Muscle layer of colon (tissue), 2 donors: ENCODE data around the gene PRUNE2.

Experiments
- H3K27ac ChIP-seq: one replicate; pipeline ENCODE4 v1.7.0; 2013; ENCODE audit warnings: low read depth, mild to moderate bottlenecking, low read length, moderate library complexity
- H3K27me3 ChIP-seq, 2 donors: one replicate each; pipeline ENCODE4 v1.7.0; 2013; ENCODE audit warnings: low read length in 2 of 2, mild to moderate bottlenecking in 2 of 2; ENCODE audit not compliant: insufficient read depth in 2 of 2, control insufficient read depth in 1 of 2
- H3K36me3 ChIP-seq: one replicate; pipeline ENCODE4 v1.7.0; 2013; ENCODE audit warnings: mild to moderate bottlenecking, low read length; ENCODE audit not compliant: insufficient read depth
- H3K4me1 ChIP-seq: one replicate; pipeline ENCODE4 v1.7.0; 2013; ENCODE audit warnings: mild to moderate bottlenecking, low read length; ENCODE audit not compliant: insufficient read depth
- H3K4me3 ChIP-seq, 2 donors: one replicate each; pipeline ENCODE4 v1.7.0; 2013; ENCODE audit warnings: low read length in 2 of 2, low read depth in 1 of 2, mild to moderate bottlenecking in 1 of 2, moderate library complexity in 1 of 2
- H3K9ac ChIP-seq: one replicate; pipeline ENCODE4 v1.7.0; 2013; ENCODE audit warnings: low read length
- H3K9me3 ChIP-seq: one replicate; pipeline ENCODE4 v1.7.0; 2013; ENCODE audit warnings: mild to moderate bottlenecking, low read length
- donor health status: abdominal sarcoma.
- donor health status: Adenocarcinoma of cecum.

The PRUNE2 gene

DNA sequence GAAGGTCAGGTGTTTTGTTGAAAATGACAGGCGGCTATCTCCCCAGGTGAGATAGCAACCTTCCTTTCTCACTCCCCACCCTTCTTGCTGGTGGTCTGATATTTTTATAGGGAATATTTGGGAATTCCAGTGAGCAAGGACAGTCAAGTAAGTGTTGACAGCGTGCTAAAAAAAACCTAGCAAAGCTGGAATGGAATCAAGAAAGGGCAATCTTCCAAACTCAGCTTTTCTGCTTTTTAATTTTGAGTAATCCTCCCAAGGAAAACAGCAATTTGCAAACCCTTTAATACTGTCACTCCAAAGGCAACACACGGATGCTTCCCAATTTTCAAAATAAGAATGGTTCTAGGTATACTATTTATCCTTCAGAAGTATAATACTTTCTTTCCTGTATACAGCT is 285.3 kb downstream of the PRUNE2 start:
- Histone ChIP-seq H3K27ac (peak overlapping the region; percentile 44), H3K4me3 (no peak overlapping the region), H3K9ac (no peak overlapping the region), H3K9me3 (no peaks in the 10 kb centered on the region), H3K36me3 (peaks cover 7% of the 10 kb centered on the region), H3K4me1 (peaks cover 11% of the 10 kb centered on the region), H3K27me3 (no peaks in the 10 kb centered on the region)

DNA sequence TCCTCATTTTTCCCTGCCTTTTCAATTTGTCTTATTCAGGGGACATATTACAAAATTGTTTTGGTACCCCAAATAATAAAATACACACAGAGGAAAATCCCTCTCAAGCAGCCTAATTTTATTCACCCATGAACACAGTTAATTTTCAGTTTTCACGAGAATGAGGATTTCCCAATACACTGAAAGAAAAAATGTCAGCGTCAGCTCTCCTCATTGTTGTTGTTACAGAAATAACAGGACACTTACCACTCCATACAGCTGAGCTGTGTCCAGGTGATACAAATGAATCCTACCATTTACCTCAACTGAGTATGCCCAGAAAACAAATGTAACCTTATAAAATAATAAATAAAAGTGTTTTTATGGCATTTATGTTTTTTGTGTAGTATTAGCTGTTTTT is 286.3 kb downstream of the PRUNE2 start:
- Histone ChIP-seq H3K27me3 (no peaks in the 10 kb centered on the region), H3K9me3 (no peaks in the 10 kb centered on the region), H3K4me1 (peaks cover 11% of the 10 kb centered on the region), H3K36me3 (peaks cover under 1% of the 10 kb centered on the region), H3K9ac (no peak overlapping the region), H3K4me3 (no peak overlapping the region), H3K27ac (no peak overlapping the region)

DNA sequence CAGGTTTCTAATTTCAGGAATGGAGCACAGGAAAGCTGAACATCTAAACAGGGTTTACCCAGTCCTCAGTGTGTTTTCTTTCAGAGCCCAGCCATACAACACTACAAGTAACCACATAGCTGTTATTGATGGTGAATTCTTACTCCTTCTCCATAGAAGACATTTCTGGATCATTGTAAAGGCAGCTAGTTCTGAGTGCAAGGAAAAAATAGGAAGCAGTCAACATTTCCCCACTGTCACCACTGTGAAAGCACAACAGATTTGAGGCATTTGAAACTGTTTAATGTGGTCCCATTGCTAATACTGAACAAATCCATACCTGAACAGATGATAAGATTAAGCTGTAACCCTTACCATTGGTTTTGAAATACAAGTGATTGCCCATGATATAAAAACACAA is 286.7 kb downstream of the PRUNE2 start:
- Histone ChIP-seq H3K27ac (no peak overlapping the region), H3K4me1 (peaks cover 11% of the 10 kb centered on the region)

DNA sequence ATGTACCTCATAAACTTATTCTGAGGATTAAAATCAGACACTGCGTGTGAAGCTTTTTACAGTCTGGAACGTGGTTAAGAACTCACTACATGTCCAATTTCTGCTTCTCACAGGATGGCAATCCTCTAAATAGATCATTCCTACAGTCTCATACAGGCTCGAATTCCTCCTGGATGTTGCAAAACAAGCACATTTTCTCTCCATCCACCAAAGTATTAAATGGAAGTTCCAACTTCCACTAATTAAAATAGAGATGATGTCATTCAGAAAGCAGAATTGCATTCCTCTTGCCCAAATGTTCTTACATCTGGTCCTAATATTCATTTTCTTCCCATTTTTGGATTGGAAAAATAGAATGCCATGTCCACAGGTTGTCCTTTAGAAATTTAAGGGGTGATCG is 287.2 kb downstream of the PRUNE2 start:
- no peaks in the 10 kb centered on the region for H3K27me3 ChIP-seq
- no peaks in the 10 kb centered on the region for H3K36me3 ChIP-seq
- H3K4me1 ChIP-seq: peaks cover 11% of the 10 kb centered on the region
- no peak overlapping the region for H3K4me3 ChIP-seq
- no peak overlapping the region for H3K27ac ChIP-seq
- no peaks in the 10 kb centered on the region for H3K9me3 ChIP-seq
- H3K9ac ChIP-seq: no peak overlapping the region

More for the DNA sequence above, 286.7 kb downstream of the PRUNE2 start:
- H3K9ac ChIP-seq: no peak overlapping the region
- no peaks in the 10 kb centered on the region for H3K27me3 ChIP-seq
- no peaks in the 10 kb centered on the region for H3K9me3 ChIP-seq
- H3K4me3 ChIP-seq: no peak overlapping the region
- H3K36me3 ChIP-seq: no peaks in the 10 kb centered on the region

DNA sequence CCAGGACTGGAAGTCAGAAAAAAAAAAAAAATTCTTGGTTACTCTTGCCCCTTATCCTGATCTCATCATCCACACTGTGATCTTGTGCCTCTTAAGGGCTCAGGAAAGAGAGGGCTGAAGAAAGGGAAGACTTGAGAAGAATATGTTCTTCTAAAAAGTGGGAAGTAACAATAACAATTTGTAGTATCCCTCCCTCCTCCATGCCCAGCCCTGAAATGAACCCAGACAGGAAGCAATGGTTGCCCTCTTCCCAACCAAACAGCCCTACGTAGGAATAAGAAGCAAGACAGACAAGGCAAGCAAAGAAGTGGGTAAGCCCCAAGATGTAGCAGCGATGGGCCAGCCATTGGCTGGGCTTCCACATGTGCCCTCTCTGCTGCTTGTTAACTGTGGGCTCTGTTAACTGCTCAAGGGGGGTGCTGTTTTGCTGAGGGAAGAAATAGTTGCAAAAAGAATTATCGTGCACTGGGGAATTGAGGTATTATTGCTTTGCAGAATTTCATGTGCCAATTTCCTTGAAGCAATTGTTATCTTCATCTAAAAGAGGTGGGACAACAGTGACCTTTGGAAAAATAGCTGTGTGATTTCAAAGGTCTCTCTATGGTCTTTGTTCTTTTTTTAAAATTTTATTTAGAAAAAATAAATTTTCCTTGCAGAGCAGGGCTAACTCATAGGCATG is 288.3 kb downstream of the PRUNE2 start:
- Histone ChIP-seq H3K4me3 (no peak overlapping the region), H3K27ac (no peak overlapping the region), H3K9me3 (no peaks in the 10 kb centered on the region), H3K27me3 (no peaks in the 10 kb centered on the region), H3K9ac (no peak overlapping the region), H3K36me3 (no peaks in the 10 kb centered on the region), H3K4me1 (peaks cover 11% of the 10 kb centered on the region)

DNA sequence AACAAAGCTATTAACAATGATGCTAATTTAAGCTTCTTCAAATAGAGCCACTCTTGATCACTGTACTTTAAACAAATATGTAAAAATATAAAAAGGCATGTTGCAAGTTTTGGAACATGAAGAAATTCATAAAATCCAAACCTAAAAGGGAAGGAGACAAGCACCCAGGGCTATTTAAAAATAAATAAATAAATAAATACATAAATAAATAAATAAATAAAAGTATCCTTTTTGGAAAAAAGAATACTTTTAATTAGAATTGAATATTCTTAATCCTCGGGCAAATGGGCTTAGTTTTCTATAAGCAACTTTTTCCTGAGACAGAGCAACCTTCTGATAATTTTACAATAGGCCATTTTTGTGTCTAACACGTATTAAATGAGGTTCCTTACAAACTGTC is 289.1 kb downstream of the PRUNE2 start:
- no peaks in the 10 kb centered on the region for H3K9me3 ChIP-seq
- H3K27me3 ChIP-seq: no peaks in the 10 kb centered on the region
- H3K27ac ChIP-seq: no peak overlapping the region

DNA sequence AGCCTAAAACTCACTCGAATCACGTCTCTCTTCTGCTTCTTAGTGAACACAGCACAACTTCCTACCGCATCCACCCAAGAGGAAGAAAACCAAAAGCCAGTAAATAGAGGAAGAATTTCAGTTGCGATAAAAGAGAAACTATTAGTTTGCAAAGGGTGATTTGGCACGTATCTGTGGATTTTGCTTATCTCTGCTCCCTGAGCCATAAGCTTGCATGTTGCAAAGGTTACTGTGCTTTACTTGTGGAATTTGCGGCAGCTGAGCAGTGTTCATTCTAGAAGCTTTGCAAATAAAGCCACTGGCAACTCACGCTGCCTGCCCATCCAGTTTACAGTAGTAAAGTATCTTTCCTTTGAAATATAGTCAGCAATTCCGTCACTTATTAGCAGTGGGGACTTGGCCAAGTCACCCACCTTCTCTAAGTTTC is 290.7 kb downstream of the PRUNE2 start:
- H3K9ac ChIP-seq: no peak overlapping the region
- no peak overlapping the region for H3K4me3 ChIP-seq
- no peak overlapping the region for H3K27ac ChIP-seq
- no peaks in the 10 kb centered on the region for H3K27me3 ChIP-seq
- no peaks in the 10 kb centered on the region for H3K9me3 ChIP-seq
- H3K4me1 ChIP-seq: peaks cover 2% of the 10 kb centered on the region
- H3K36me3 ChIP-seq: no peaks in the 10 kb centered on the region

More for the DNA sequence above, 289.1 kb downstream of the PRUNE2 start:
- H3K9ac ChIP-seq: no peak overlapping the region
- H3K4me1 ChIP-seq: peaks cover 11% of the 10 kb centered on the region
- H3K4me3 ChIP-seq: no peak overlapping the region
- no peaks in the 10 kb centered on the region for H3K36me3 ChIP-seq

DNA sequence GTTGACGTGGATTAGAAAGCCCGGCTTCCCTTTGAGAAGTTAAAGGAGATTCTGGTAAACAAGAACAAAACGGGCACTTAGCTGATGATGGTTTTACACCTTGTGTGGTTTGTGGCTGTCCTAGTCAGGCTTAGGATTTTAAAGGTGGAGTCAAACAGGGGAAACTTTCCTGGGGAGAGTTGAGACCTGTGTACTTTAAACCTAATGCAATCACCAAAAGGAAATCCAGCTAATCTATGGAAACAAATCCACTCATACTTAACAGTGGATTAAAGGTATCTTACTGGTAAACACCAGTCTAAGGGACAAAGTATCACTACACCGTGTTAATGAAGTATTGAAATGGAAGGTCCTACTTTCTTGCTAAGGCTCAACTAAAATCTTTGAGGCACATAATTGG is 291.9 kb downstream of the PRUNE2 start:
- H3K4me1 ChIP-seq: peaks cover 13% of the 10 kb centered on the region

DNA sequence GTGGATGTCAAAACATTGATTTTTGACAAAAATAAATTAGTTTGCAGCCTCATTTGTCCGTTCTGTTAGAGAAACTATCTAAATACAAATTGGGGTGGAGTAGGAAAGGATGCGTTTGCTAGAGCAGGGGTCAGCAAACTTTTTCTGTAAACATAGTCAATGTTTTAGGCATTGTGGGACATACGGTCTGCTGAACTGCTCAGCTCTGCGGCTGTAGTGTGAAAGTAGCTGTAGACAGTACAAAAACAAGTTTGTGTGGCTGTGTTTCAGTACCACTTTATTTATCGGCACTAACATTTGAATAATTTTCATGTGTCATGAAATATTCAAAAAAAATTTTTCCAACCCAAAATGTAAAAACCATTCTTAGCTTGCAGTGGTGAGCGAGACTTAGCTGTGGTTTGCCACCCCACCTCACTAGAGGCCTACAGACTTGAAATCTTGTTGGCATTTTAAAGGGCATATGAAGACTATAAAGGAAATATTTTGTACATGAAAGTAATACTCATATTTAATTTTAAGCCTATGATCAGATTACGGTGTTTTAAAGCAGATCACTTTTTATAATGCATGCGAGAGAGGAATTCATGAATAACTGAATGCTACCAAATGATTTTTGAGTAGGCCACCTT is 292.6 kb downstream of the PRUNE2 start:
- Histone ChIP-seq H3K4me1 (peaks cover 13% of the 10 kb centered on the region), H3K4me3 (no peak overlapping the region), H3K9ac (no peak overlapping the region), H3K36me3 (no peaks in the 10 kb centered on the region), H3K27ac (no peak overlapping the region), H3K9me3 (no peaks in the 10 kb centered on the region), H3K27me3 (no peaks in the 10 kb centered on the region)

More for the DNA sequence above, 291.9 kb downstream of the PRUNE2 start:
- H3K27me3 ChIP-seq: no peaks in the 10 kb centered on the region
- no peak overlapping the region for H3K9ac ChIP-seq
- no peak overlapping the region for H3K27ac ChIP-seq
- H3K9me3 ChIP-seq: no peaks in the 10 kb centered on the region
- H3K36me3 ChIP-seq: no peaks in the 10 kb centered on the region
- H3K4me3 ChIP-seq: no peak overlapping the region

DNA sequence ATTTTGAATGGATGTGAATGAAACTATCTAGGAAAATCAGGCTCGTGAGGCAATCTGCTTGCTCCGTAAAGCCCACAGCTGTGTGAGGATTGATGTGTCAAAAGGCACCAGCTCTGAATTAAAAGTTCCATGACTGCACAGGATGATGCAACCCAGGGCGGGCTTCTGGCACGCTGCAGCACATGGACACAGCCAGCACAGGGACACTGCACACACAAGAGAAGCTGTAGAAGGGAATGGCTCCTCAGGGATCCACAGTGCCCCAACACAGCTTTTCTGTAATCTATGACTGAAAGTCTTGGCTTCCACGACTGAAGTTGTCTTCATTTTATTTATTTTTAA is 295.9 kb downstream of the PRUNE2 start:
- Histone ChIP-seq H3K36me3 (no peaks in the 10 kb centered on the region), H3K9me3 (no peaks in the 10 kb centered on the region), H3K4me1 (peaks cover 13% of the 10 kb centered on the region), H3K27me3 (no peaks in the 10 kb centered on the region), H3K9ac (no peak overlapping the region), H3K4me3 (no peak overlapping the region), H3K27ac (no peak overlapping the region)

DNA sequence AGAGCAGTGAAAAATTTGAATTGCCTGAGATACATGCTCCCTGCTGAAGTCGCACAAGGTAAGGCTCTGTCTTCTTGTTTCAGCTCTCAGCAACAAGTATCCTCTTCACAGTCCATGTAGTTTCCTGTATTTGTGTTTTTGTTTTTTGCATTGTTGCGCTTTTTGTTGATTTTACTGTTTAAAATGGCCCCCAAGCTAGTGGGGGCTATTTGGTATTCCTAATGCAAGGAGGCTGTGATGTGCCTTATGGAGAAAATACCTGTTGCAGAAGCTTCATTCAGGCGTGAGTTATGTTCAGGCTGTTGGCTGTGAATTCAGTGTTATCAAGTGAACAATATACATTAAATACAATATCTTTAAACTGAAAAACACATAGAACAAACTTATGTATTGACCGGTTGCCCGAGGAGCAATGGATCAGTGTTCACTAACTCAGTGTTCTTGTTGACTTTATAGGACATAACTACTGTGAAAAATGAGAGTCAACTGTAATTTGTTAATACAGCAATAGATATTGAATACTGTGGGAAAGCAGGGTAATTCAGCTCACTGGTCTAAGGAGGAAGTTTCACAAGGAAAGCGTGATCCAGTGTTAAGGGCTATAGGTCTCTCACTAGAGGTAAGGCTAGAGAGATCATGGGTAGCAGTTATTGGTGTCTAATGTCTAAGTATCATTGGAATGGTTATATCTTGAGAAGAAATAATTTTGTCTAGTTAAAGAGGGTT is 296.5 kb downstream of the PRUNE2 start:
- no peak overlapping the region for H3K27ac ChIP-seq
- H3K9me3 ChIP-seq: no peaks in the 10 kb centered on the region
- H3K36me3 ChIP-seq: no peaks in the 10 kb centered on the region
- peaks cover 13% of the 10 kb centered on the region for H3K4me1 ChIP-seq
- H3K4me3 ChIP-seq: no peak overlapping the region
- no peak overlapping the region for H3K9ac ChIP-seq
- H3K27me3 ChIP-seq: no peaks in the 10 kb centered on the region
